KMS-11 (cell line): ENCODE measurements around the gene HOXC4.

Source experiments
- H2AFZ ChIP-seq: fragments of 200-600 bp; sonication (generic); 2 replicates; pipeline ENCODE4 v1.6.1; 2016; ENCODE audit warnings: antibody characterized with exemption, mixed run types, low read depth
- H3K27ac ChIP-seq: fragments of 200-600 bp; sonication (generic); 2 replicates; pipeline ENCODE4 v1.6.1; 2016; ENCODE audit warnings: mild to moderate bottlenecking, mixed run types
- H3K27me3 ChIP-seq: fragments of 200-600 bp; sonication (generic); 2 replicates; pipeline ENCODE4 v1.6.1; 2017; ENCODE audit warnings: mild to moderate bottlenecking, low read depth, mixed run types, moderate library complexity; ENCODE audit not compliant: insufficient read depth
- H3K36me3 ChIP-seq: fragments of 200-600 bp; sonication (generic); 2 replicates; pipeline ENCODE4 v1.6.1; 2017; ENCODE audit warnings: mild to moderate bottlenecking, mixed run types; ENCODE audit not compliant: insufficient read depth
- H3K4me1 ChIP-seq: fragments of 200-600 bp; sonication (generic); 2 replicates; pipeline ENCODE4 v1.6.1; 2016; ENCODE audit warnings: mild to moderate bottlenecking, low read depth, mixed run types; ENCODE audit not compliant: poor library complexity, severe bottlenecking
- H3K4me2 ChIP-seq: fragments of 200-600 bp; sonication (generic); 2 replicates; pipeline ENCODE4 v1.7.0; 2016; ENCODE audit warnings: mild to moderate bottlenecking, mixed run types
- H3K4me3 ChIP-seq: fragments of 200-600 bp; sonication (generic); IDR thresholded peaks from 2 replicates; pipeline ENCODE4 v1.6.1; 2017; ENCODE audit warnings: low read depth, low read length, mixed read lengths; ENCODE audit not compliant: insufficient read depth
- H3K79me2 ChIP-seq: fragments of 200-600 bp; sonication (generic); 2 replicates; pipeline ENCODE4 v1.6.1; 2016; ENCODE audit warnings: low read depth, mixed run types; ENCODE audit not compliant: insufficient read depth
- H3K9ac ChIP-seq: fragments of 200-600 bp; sonication (generic); 2 replicates; pipeline ENCODE4 v1.6.1; 2016; ENCODE audit warnings: mild to moderate bottlenecking, mixed run types
- H4K20me1 ChIP-seq: fragments of 200-600 bp; sonication (generic); 2 replicates; pipeline ENCODE4 v1.6.1; 2016; ENCODE audit warnings: mild to moderate bottlenecking, mixed run types; ENCODE audit not compliant: insufficient read depth
- CTCF ChIP-seq: fragments of 200-600 bp; sonication (generic); conservative IDR thresholded peaks from 2 replicates; pipeline ENCODE4 v1.6.1; 2017; ENCODE audit warnings: low read depth, mild to moderate bottlenecking, antibody characterized with exemption, low read length, moderate library complexity, mixed read lengths

Gene HOXC4

GRCh38 chr12:54034785-54035310, 18.8 kb upstream of the HOXC4 start:
- no peaks in the 10 kb centered on the region for H3K4me1 ChIP-seq
- no peak overlapping the region for H3K4me3 ChIP-seq
- no peak overlapping the region for H3K9ac ChIP-seq
- H3K36me3 ChIP-seq = no peaks in the 10 kb centered on the region
- H2AFZ ChIP-seq = no peak overlapping the region
- H4K20me1 ChIP-seq = no peaks in the 10 kb centered on the region
- H3K79me2 ChIP-seq = no peaks in the 10 kb centered on the region
- TF ChIP-seq CTCF = no peak
- H3K27ac ChIP-seq = no peak overlapping the region
- H3K27me3 ChIP-seq = peaks cover 99% of the 10 kb centered on the region
- no peak overlapping the region for H3K4me2 ChIP-seq

GRCh38 chr12:54035568-54036264, 17.9 kb upstream of the HOXC4 start:
- Histone ChIP-seq H3K4me3 (no peak overlapping the region), H3K9ac (no peak overlapping the region), H3K27me3 (peaks cover 99% of the 10 kb centered on the region), H4K20me1 (no peaks in the 10 kb centered on the region), H3K36me3 (no peaks in the 10 kb centered on the region), H2AFZ (no peak overlapping the region), H3K4me1 (no peaks in the 10 kb centered on the region), H3K79me2 (no peaks in the 10 kb centered on the region), H3K27ac (no peak overlapping the region), H3K4me2 (no peak overlapping the region)
- TF ChIP-seq CTCF = no peak

GRCh38 chr12:54036620-54037359, 16.8 kb upstream of the HOXC4 start:
- no peak overlapping the region for H3K9ac ChIP-seq

More at GRCh38 chr12:54036620-54037359, 16.8 kb upstream of the HOXC4 start:
- Histone ChIP-seq H3K27me3 (peaks cover 99% of the 10 kb centered on the region), H3K79me2 (no peaks in the 10 kb centered on the region), H3K36me3 (no peaks in the 10 kb centered on the region), H4K20me1 (no peaks in the 10 kb centered on the region), H3K4me1 (no peaks in the 10 kb centered on the region), H3K27ac (no peak overlapping the region), H3K4me3 (no peak overlapping the region), H3K4me2 (no peak overlapping the region), H2AFZ (no peak overlapping the region)
- no peak for TF ChIP-seq CTCF
